ENCODE data around the gene CES3. TPM values are rescaled to one million over a fixed set of nuclear protein-coding genes. Genes with fewer than 3 reads are reported as not detected.

The CES3 gene
- total RNA-seq, 5 donors from 2014 or later (not counting 1 experiment from before 2014, with no cell fraction given) = 0.10 to 0.88 (median 0.58) TPM

DNA sequence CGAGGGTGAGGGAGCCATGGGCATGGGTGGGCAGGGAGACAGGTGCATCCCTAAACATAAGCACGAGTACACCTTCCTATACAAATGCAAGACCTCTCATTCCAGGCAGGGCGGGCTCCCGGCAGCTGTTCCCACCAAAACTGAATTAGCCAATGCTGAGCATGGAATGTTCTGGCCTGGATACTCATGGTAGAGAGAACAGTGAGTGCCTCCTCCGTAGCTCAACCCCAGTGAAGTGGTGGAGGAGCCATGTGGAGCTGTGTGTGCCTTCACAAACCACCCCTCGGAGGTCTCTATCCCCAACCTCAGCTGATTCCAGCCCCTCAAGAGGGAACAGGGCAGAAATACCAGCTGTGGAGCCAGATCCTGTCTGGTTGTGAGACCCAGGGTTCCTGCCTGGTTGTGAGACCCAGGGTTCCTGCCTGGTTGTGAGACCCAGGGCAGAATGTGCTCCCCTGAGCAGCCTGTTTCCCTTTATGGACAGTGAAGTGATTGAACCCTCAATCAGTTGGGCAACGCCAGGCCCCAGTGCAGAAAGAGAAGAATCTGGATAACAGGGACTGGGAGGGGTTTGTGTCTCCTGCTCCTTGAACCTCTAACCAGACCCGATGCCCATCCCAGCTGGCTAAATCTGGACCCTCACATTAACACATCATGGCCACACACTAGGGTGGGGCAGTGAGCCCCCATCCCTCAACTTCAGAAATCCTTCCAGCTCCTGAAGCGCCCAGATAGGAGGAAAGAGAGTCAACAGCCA is 40.0 kb upstream of the CES3 start:
- ChIA-PET CTCF (no interaction called here), POLR2A (interaction anchor here in 1 of 2 donors (0.5 kb wide), 1 partner anchor 239 kb away, joined by 3 read pairs; no protein-coding TSS in a partner anchor)
- Histone ChIP-seq H3K9me3 (no peaks in the 10 kb centered on the region), H3K27me3 (replicated peaks in 1 of 2; ENCODE audit: control insufficient read depth in 2 of 2, extremely low read depth in 1 of 2, insufficient read depth in 2 of 2, low read length in 1 of 2) (peaks cover 3 to 75% of the 10 kb centered on the region in 2 experiments), H3K4me3 (ENCODE audit: control insufficient read depth in 1 of 2, extremely low read depth in 1 of 2, low read length in 1 of 2) (no peak overlapping the region), H3K36me3 (ENCODE audit: control insufficient read depth in 2 of 2, extremely low read depth in 1 of 2, insufficient read depth in 1 of 2, low read length in 1 of 2) (no peaks in the 10 kb centered on the region), H3K4me1 (ENCODE audit: control insufficient read depth in 1 of 2, extremely low read depth in 1 of 2, insufficient read depth in 2 of 2, low read length in 2 of 2) (peaks cover 0 to 12% of the 10 kb centered on the region in 2 experiments), H3K27ac (ENCODE audit: low read length) (no peak overlapping the region)
- no peak overlapping the region for H3K27ac Mint-ChIP-seq
- WGBS (ENCODE audit: insufficient coverage) = 80% methylated on average over 2 of the region's 9 CpGs
- no peaks in the 10 kb centered on the region for H3K9me3 Mint-ChIP-seq
- peaks cover 23 to 50% of the 10 kb centered on the region in 2 donors for H3K27me3 Mint-ChIP-seq
- ATAC-seq (replicated peaks in 1 of 4) (no peak), DNase-seq (no peak)
- H3K4me3 Mint-ChIP-seq = no peak overlapping the region
- H3K4me1 Mint-ChIP-seq = peaks cover 4 to 11% (median 6%) of the 10 kb centered on the region in 3 donors
- no peaks in the 10 kb centered on the region for H3K36me3 Mint-ChIP-seq

DNA sequence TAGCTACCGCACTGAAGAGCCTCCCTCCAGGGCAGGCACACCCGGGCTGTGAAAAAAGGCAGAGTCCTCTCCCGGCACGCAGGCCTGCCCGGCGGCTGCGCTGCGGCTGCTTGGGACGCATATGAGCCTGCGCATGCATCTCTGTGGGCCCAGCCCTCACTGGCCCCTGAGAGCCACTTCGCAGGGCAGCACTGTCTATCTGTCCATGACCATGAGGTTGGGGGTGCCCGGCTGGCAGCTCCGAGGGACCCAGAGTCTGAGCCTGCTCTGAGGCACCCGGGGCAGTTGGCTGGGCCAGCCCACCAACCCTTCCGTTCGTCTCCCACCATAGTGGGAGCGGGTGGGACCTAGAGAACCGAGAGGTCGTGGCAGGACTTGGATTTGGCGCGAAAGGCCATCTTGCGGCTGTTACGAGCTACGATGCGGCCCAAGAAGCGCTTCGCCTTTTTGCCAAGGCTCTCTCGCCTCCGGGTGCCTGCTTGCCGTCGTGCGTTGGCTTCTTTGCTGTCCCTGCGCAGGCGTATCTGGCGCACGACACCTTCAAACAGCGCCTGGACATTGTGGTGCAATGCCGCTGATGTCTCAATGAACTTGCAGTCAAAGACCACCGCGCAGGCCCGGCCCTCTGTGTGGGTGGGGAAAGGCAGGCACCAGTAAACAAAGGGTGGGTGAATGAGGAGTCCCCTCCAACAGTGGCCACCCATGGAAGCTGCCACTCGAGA is 39.2 kb upstream of the CES3 start:
- Mint-ChIP-seq H3K4me1 (peaks cover 4 to 11% (median 6%) of the 10 kb centered on the region in 3 donors), H3K4me3 (no peak overlapping the region), H3K9me3 (no peaks in the 10 kb centered on the region), H3K27ac (no peak overlapping the region), H3K36me3 (no peaks in the 10 kb centered on the region), H3K27me3 (peaks cover 23 to 53% of the 10 kb centered on the region in 2 donors)
- H3K4me1 ChIP-seq (ENCODE audit: control insufficient read depth in 1 of 2, extremely low read depth in 1 of 2, insufficient read depth in 2 of 2, low read length in 2 of 2) = peaks cover 0 to 12% of the 10 kb centered on the region in 2 experiments
- H3K27ac ChIP-seq (ENCODE audit: low read length) = no peak overlapping the region
- POLR2A ChIA-PET = interaction anchor here in 1 of 2 donors (0.7 kb wide), 1 partner anchor 216 kb away, joined by 3 read pairs; no protein-coding TSS in a partner anchor
- DNase-seq (no peak), ATAC-seq (replicated peaks in 1 of 4) (no peak)
- H3K9me3 ChIP-seq = no peaks in the 10 kb centered on the region
- 68% methylated on average over 39 of the region's 42 CpGs for WGBS (ENCODE audit: insufficient coverage)
- peaks cover 3 to 83% of the 10 kb centered on the region in 2 experiments for H3K27me3 ChIP-seq (replicated peaks in 1 of 2; ENCODE audit: control insufficient read depth in 2 of 2, extremely low read depth in 1 of 2, insufficient read depth in 2 of 2, low read length in 1 of 2)
- CTCF ChIA-PET = no interaction called here
- H3K4me3 ChIP-seq (ENCODE audit: control insufficient read depth in 1 of 2, extremely low read depth in 1 of 2, low read length in 1 of 2) = no peak overlapping the region
- H3K36me3 ChIP-seq (ENCODE audit: control insufficient read depth in 2 of 2, extremely low read depth in 1 of 2, insufficient read depth in 1 of 2, low read length in 1 of 2) = no peaks in the 10 kb centered on the region

DNA sequence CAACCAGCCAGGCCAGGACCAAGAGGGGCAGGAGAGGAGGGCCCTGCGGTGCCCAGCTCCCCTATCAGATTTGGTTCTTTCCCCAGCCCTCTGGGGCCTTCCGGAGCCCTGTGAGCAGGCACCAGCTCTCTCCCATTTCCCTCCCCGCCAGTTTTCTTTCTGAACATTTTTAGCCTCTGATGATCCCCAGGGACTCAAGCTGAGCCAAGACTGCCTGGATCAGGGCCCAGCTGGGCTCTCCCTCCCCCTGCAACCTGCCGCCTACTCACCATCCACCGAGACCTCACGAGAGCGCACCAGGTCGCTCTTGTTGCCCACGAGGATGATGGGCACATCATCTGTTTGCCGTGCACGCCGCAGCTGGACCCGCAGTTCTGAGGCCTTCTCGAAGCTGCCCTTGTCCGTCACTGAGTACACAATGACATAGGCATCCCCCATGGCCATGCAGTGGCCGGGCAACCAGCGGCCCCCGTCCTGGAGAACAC is 37.8 kb upstream of the CES3 start:
- Histone ChIP-seq H3K27me3 (replicated peaks in 1 of 2; ENCODE audit: control insufficient read depth in 2 of 2, extremely low read depth in 1 of 2, insufficient read depth in 2 of 2, low read length in 1 of 2) (peaks cover 3 to 76% of the 10 kb centered on the region in 2 experiments), H3K36me3 (ENCODE audit: control insufficient read depth in 2 of 2, extremely low read depth in 1 of 2, insufficient read depth in 1 of 2, low read length in 1 of 2) (no peaks in the 10 kb centered on the region), H3K4me1 (ENCODE audit: control insufficient read depth in 1 of 2, extremely low read depth in 1 of 2, insufficient read depth in 2 of 2, low read length in 2 of 2) (peaks cover 0 to 12% of the 10 kb centered on the region in 2 experiments), H3K9me3 (no peaks in the 10 kb centered on the region), H3K27ac (ENCODE audit: low read length) (no peak overlapping the region), H3K4me3 (ENCODE audit: control insufficient read depth in 1 of 2, extremely low read depth in 1 of 2, low read length in 1 of 2) (no peak overlapping the region)
- no peaks in the 10 kb centered on the region for H3K9me3 Mint-ChIP-seq
- H3K4me3 Mint-ChIP-seq = no peak overlapping the region
- no peak for ATAC-seq (replicated peaks in 1 of 4)
- POLR2A ChIA-PET = no interaction called here
- H3K4me1 Mint-ChIP-seq = peaks cover 4 to 11% (median 6%) of the 10 kb centered on the region in 3 donors
- CTCF ChIA-PET = no interaction called here
- peaks cover 23 to 53% of the 10 kb centered on the region in 2 donors for H3K27me3 Mint-ChIP-seq
- 91% methylated on average over 15 of the region's 18 CpGs for WGBS (ENCODE audit: insufficient coverage)
- DNase-seq = no peak
- H3K27ac Mint-ChIP-seq = no peak overlapping the region
- H3K36me3 Mint-ChIP-seq = no peaks in the 10 kb centered on the region

DNA sequence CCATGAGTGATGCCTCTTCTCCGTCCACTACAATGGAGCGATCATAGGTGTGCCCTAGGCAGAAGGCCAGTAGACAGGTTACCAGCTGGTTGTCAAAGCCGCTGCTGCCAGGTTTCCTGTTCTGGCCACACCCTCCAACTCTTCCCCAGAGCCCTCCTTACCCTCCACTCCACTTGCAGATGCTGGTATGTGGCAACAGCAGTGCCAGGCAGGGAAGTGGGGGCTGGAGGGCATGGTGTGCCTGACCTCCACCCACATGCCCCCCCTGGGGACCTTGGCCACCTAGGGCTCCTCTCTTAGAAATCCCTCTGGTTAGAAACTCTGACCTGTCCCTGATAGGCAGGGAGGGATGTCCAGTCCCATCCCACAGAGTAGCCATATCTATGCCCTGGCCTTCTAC is 37.2 kb upstream of the CES3 start:
- Mint-ChIP-seq H3K27me3 (peaks cover 23 to 53% of the 10 kb centered on the region in 2 donors), H3K36me3 (no peaks in the 10 kb centered on the region), H3K9me3 (no peaks in the 10 kb centered on the region), H3K4me1 (peaks cover 4 to 11% (median 6%) of the 10 kb centered on the region in 3 donors), H3K27ac (no peak overlapping the region), H3K4me3 (peak overlapping the region in 1 of 3 donors; percentile 62)
- H3K4me1 ChIP-seq (ENCODE audit: control insufficient read depth in 1 of 2, extremely low read depth in 1 of 2, insufficient read depth in 2 of 2, low read length in 2 of 2) = peaks cover 0 to 12% of the 10 kb centered on the region in 2 experiments
- H3K27ac ChIP-seq (ENCODE audit: low read length) = no peak overlapping the region
- no peaks in the 10 kb centered on the region for H3K9me3 ChIP-seq
- H3K36me3 ChIP-seq (ENCODE audit: control insufficient read depth in 2 of 2, extremely low read depth in 1 of 2, insufficient read depth in 1 of 2, low read length in 1 of 2) = no peaks in the 10 kb centered on the region
- no peak overlapping the region for H3K4me3 ChIP-seq (ENCODE audit: control insufficient read depth in 1 of 2, extremely low read depth in 1 of 2, low read length in 1 of 2)
- ATAC-seq (replicated peaks in 1 of 4) (no peak), DNase-seq (no peak)
- ChIA-PET CTCF (no interaction called here), POLR2A (no interaction called here)
- 76% methylated on average over 2 of the region's 3 CpGs for WGBS (ENCODE audit: insufficient coverage)
- H3K27me3 ChIP-seq (replicated peaks in 1 of 2; ENCODE audit: control insufficient read depth in 2 of 2, extremely low read depth in 1 of 2, insufficient read depth in 2 of 2, low read length in 1 of 2) = peaks cover 3 to 70% of the 10 kb centered on the region in 2 experiments

DNA sequence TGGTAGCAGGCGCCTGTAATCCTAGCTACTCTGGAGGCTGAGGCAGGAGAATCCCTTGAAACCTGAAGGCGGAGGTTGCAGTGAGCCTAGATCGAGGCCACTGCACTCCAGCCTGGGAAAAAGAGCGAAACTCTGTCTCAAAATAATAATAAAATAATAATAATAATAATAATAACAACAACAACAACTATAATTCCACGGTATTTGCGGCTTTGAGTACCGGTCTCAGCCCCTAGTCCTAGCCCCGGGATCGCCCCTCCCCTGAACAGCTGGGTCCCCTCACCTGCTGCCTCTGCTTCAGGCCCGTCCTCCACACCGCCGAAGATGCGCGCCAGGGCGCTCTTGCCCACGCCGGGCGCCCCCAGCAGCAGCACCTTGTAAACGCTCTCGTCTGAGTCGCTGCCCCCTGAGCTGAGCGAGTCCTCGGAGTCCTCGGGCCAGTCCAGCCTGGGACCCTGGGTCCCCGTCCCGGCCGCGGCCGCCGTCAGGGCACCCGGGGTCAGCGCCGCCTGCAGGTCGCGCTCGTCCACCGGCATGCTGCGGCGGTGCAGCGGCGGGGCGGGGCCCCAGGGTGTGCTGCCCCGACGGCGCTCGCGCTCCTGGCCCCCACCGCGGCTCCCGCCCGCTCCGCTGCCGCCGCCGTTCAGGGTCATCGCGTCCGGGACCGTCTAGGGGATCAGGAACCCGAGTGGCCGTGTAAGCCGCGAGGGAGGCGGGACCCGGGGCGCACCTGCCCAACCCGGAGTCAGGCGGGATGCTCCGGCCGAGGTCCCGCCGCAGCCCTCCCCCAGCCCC is 36.3 kb upstream of the CES3 start:
- Histone ChIP-seq H3K4me3 (ENCODE audit: control insufficient read depth in 1 of 2, extremely low read depth in 1 of 2, low read length in 1 of 2) (peak overlapping the region in 1 of 2 donors; percentile 17), H3K27me3 (replicated peaks in 1 of 2; ENCODE audit: control insufficient read depth in 2 of 2, extremely low read depth in 1 of 2, insufficient read depth in 2 of 2, low read length in 1 of 2) (peaks cover 3 to 63% of the 10 kb centered on the region in 2 experiments), H3K36me3 (ENCODE audit: control insufficient read depth in 2 of 2, extremely low read depth in 1 of 2, insufficient read depth in 1 of 2, low read length in 1 of 2) (no peaks in the 10 kb centered on the region), H3K4me1 (ENCODE audit: control insufficient read depth in 1 of 2, extremely low read depth in 1 of 2, insufficient read depth in 2 of 2, low read length in 2 of 2) (peaks cover 0 to 12% of the 10 kb centered on the region in 2 experiments), H3K9me3 (no peaks in the 10 kb centered on the region), H3K27ac (ENCODE audit: low read length) (no peak overlapping the region)
- peaks cover 4 to 11% (median 6%) of the 10 kb centered on the region in 3 donors for H3K4me1 Mint-ChIP-seq
- H3K36me3 Mint-ChIP-seq = no peaks in the 10 kb centered on the region
- peak overlapping the region in 2 of 3 donors; percentile 54 to 62 for H3K4me3 Mint-ChIP-seq
- ATAC-seq (replicated peaks in 1 of 4) = peak; percentile 69 to 80 (median 76)
- CTCF ChIA-PET = interaction anchor here in 1 of 2 donors (0.8 kb wide), 1 partner anchor 29 kb away, joined by 3 read pairs; no protein-coding TSS in a partner anchor
- H3K27ac Mint-ChIP-seq = no peak overlapping the region
- DNase-seq = peak in 13 of 35 experiments; percentile 10 to 62 (median 26)
- H3K9me3 Mint-ChIP-seq = no peaks in the 10 kb centered on the region
- POLR2A ChIA-PET = no interaction called here
- H3K27me3 Mint-ChIP-seq = peaks cover 20 to 49% of the 10 kb centered on the region in 2 donors
- WGBS (ENCODE audit: insufficient coverage) = 5% methylated on average over 66 of the region's 72 CpGs
